GM21717 (cell line): ENCODE data around the gene ZNF593OS.

Experiments
- ATAC-seq: cut with Tn5 transposase; IDR thresholded peaks from one replicate; pipeline ENCODE4 v1.9.1; 2021; ENCODE audit warnings: mild to moderate bottlenecking, moderate library complexity; ENCODE audit not compliant: unreplicated experiment

Gene ZNF593OS

DNA sequence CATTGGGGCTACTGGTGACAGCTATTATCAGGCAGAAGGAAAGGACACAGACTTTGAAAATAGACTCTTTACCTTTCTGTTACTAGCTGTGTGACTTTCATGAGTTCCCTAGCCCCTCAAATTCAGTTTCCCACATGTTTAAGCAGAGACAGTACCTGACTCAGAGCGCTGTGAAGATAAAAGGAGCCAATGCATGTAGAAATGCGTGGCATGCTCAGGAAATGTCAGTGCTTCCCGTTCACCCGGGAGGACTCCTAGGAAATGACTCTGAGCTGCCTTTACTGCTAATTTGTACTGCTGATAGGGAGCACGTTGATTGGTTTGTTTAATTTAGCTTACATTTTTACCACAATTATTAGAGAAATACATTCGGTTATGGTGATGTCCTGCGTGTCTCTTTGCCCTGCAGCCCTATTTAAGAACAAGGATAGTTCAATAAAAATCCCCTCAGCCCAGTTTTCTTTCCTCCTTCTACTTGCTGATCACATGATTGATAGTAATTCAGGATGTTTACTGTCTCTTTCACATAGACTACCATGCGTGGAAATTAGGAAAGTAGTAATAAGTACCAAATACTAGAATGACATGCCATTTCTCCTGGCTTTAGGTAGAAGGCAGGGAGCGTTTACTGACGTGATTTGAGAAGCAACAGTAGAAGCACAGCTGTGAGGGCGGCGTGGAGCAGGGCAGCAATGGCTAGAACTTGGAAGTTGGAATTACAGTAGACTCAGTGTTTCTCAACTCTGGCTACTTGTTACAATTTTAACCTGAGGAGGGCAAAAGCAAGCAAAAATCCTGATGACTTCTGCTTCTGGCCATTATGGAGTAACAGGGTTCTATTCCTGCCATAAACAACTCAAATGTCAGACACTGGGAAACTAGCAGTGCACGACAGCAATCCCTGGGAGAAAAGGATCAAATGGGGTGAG lies 44.1 kb downstream of the ZNF593OS start:
- ATAC-seq, result no peak

DNA sequence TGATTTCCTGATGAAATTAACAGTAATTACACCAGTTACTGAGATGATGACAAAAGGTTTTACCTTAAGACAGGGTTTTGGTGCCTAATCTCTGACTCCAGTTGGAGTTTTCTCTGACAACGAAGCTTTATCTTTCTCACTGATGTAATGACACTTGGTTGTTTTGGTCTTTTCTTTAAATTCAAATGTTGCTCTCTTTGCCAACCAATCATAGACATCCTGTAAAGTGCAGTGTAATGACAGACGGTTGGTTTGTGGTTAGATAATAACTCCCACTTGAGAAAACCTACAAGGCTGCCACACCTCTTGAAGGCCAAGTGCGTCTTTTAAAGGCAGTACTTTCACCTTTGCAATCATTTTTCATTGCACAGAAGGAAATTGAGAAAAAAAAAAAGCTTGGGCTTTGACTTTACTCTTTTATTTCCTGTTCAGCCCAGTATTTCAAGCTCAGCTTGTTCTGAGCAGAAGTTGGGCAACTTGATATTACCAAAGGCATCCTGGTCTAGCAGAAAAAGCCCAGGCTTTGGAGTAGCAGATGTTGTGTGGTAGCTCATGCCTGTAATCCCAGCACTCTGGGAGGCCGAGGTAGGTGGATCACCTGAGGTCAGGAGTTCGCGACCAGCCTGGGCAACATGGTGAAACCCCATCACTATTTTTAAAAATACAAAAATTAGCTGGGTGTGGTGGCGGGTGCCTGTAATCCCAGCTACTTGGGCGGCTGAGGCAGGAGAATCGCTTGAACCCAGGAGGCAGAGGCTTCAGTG lies 45.1 kb downstream of the ZNF593OS start:
- peak; percentile 64 for ATAC-seq

DNA sequence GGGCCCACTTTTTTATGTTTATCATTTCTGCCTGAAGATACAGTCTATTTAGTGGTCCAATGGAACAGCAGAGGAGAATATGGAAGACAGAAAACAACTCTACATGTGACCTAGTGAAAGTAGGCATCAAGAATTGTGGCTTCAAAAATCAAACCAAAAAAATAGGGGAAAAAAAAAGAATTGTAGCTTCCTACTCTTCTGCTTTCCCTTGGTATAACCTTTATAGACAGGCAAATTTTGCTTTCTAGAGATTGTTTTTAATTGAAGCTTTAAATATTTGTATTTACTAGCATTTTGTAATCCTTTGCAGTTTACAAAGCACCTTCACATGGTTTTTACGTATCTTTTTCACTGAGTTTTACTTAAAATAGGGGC lies 45.7 kb downstream of the ZNF593OS start:
- no peak for ATAC-seq

DNA sequence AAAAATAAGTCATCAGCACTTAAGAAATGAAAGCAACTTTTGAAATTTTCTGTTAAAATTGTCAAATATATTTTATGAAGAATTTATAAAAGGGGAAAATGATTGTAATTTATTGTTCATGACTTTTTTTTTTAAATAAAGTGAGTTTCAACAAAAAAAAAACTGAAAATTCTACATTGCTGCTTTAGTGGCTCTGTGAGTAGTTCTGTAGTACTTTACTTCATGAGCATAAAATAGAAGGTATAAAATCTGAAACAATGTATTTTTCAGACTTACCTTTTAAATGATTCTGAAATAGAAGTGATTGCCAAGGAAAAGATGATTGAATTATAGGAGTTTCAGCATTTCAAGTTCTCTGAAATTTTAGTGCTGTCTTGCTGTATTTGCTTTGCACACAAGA lies 46.2 kb downstream of the ZNF593OS start:
- no peak for ATAC-seq

DNA sequence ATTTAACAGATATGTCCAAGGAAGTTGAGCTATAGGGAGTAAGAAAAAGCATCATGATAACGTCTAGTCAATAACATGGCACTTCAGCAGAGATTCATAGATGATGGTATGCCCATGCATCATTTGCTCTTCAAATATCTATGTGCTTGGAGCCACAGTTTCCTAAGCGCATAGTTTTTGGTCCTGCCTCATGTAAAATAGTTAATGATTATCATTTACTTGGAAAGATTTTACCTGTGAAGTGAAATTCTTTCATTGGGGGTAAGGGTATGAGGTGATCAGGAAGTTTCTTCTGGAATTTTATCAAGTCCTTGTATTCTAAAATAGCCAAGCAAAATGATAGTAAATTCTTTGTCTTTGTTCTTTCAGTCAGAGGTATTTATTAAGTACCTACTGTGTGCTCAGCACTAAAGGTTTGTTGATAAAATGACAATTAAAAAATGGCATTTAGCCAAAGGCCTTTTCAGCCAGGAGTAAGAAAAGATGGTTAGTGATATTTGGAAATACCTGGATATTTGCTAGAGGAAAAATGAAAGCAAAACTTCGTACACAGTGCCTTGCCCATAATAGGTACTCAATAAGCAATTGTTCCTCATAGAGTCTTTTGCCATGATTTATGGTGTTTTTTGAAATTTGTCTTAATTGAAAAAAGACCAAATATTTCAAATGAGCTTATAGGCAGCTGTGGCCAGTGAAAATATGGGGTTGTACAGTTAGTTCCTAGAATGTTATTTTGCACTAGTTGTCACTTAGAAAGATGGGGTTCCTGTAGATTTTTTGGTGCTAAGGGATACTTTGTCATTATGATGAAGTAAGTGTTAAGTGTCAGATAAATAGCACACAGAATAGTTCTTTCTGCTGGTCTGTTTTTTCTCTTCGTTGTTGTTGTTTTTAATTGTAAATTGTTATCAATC lies 47.0 kb downstream of the ZNF593OS start:
- no peak for ATAC-seq

DNA sequence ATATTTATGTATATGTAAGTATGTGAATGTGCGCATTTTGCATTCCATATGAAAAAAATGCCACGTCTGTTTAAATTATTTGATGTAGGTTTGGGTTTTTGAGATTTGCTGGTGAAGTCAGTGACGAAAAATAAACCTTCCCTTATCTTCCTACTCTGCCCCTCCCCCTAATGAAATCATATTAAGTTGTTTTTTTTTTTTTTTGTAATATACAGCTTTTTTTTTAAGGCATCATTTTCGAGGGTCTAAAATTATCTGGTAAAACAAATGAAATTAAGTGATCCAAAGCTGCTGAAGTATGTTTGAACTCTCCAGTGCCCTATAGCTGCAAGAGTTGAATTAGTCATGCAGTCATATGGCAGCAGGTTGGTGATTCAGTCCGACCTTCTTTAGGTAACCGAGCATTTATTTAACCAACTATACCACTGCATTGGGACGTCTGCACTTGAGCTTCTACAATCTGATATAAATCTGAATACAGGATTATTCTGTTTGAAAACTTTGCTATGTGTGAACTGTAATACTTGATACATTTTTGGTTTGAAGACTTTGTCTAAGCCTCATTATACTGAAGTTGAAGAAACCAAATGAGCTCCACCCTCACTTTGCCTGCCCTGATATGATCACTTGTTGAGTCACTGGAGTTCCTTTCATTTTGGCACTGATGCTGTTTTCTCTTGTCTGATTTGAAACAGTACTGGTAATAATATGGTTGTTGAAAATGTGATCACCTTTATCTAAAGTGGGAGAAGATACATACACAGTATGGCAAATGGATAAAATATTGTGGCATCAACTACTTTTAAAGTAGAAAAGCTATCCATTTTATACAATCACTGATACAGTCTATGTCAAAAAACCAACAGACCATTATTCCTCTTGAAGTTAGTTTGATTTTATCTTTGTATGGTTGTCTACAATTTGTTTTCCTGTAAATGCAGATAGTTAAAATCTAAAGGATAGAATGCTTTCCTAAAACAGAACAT lies 48.4 kb downstream of the ZNF593OS start:
- ATAC-seq, result no peak

DNA sequence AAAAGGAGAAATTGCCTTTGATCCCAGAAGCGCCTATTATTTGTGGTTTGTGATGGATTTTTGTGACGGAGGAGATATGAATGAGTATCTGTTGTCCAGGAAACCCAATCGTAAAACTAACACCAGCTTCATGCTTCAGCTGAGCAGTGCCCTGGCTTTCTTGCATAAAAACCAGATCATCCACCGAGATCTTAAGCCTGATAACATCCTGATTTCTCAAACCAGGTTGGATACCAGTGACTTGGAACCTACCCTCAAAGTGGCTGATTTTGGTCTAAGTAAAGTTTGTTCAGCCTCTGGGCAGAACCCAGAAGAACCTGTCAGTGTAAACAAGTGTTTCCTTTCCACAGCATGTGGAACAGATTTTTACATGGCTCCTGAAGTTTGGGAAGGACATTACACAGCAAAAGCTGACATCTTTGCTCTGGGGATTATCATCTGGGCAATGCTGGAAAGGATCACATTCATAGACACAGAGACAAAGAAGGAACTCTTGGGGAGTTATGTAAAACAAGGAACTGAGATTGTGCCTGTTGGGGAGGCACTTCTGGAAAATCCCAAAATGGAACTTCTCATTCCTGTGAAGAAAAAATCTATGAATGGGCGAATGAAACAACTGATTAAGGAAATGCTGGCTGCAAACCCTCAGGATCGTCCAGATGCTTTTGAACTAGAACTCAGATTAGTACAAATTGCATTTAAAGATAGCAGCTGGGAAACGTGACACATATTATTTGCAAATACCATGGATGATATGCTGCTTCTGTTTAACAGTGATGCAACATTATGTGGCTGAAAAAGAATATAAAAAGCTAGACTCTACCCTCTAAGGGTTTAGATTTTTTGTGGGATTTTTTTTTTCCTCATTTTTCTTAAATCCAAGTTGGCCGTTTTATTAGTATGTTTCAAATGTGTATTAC lies 49.5 kb downstream of the ZNF593OS start:
- ATAC-seq, result no peak

DNA sequence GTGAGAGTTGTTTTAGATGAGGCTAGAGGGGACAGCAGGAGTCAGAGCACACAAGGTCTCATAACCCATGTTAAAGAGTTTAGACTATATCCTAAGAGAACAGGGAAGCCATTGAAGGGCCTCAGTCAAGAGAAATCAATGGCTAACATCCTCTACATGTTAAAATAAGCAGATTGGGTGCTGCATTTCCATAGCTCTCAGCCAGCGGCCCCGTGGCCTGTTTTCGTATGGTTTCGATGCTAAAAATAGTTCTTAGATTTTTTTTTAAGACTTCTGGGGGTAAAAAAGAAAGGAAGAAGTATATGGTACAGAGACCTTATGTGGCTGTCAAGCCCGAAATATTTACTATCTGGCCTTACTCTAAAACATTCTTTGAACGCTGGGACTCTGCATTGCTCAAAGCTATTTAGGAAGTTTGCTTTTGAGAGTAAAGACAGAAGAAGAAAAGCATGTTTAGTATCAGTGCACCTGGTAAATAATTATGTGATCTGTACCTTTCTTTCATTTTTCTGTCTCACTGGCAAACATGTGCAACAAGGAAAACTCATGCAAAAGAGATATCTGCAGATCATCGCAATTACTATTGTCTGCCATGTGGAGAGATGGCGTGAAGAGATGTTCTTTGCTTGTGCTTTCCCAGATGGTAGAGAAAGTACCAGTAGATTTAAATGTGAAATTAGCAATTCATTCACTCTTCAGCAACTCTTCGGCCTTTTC lies 51.6 kb downstream of the ZNF593OS start:
- ATAC-seq, result no peak
